Epithelial cell of esophagus (primary cell): ENCODE measurements around the gene DGCR8.
A peak's percentile ranks its signal among the peaks of the same experiment; 100 is the strongest.

Experiments used
- DNase-seq: peaks from one replicate; pipeline ENCODE4 v3.0.0; 2010; ENCODE audit warnings: low read depth
- H3K4me3 ChIP-seq: 2 replicates; pipeline ENCODE4 v1.5.1; 2011; ENCODE audit warnings: mild to moderate bottlenecking, low read length, control low read depth
- CTCF ChIP-seq: IDR thresholded peaks from 2 replicates; pipeline ENCODE4 v1.5.1; 2011; ENCODE audit warnings: low read depth, mild to moderate bottlenecking, low read length, control low read depth, inconsistent platforms; ENCODE audit not compliant: insufficient read depth; ENCODE audit errors: missing control alignments

DGCR8 gene

GRCh38 chr22:20108757-20109230, 28.8 kb downstream of the DGCR8 start:
- no peak for TF ChIP-seq CTCF
- H3K4me3 ChIP-seq, result no peak overlapping the region
- no peak for DNase-seq

GRCh38 chr22:20109411-20110358, 29.6 kb downstream of the DGCR8 start:
- no peak for DNase-seq
- no peak overlapping the region for H3K4me3 ChIP-seq
- TF ChIP-seq CTCF, result no peak

GRCh38 chr22:20110359-20110985, 30.4 kb downstream of the DGCR8 start:
- no peak for DNase-seq
- no peak for TF ChIP-seq CTCF
- H3K4me3 ChIP-seq, result no peak overlapping the region

GRCh38 chr22:20111045-20111688, 31.1 kb downstream of the DGCR8 start:
- peak; percentile 32 for DNase-seq
- H3K4me3 ChIP-seq, result no peak overlapping the region
- TF ChIP-seq CTCF, result peak; percentile 39

GRCh38 chr22:20111689-20112622, 31.9 kb downstream of the DGCR8 start:
- H3K4me3 ChIP-seq, result no peak overlapping the region
- no peak for TF ChIP-seq CTCF
- DNase-seq, result no peak
